Uterus (tissue), 2 donors: ENCODE results near the gene GALNT2.

Source experiments
- CTCF ChIP-seq, 4 experiments: fragments of 200-600 bp in 2 of 4; fragments of 450-650 bp in 2 of 4; sonication (generic) in 2 of 4; IDR thresholded peaks; one replicate each; pipeline ENCODE4 v1.5.1; 2016 to 2019; ENCODE audit warnings: antibody characterized with exemption in 4 of 4, mild to moderate bottlenecking in 2 of 4, moderate library complexity in 1 of 4
- POLR2A ChIP-seq, 2 donors: fragments of 450-650 bp; IDR thresholded peaks; one replicate each; pipeline ENCODE4 v1.6.1; 2016; ENCODE audit warnings: antibody characterized with exemption in 2 of 2, mild to moderate bottlenecking in 1 of 2, moderate library complexity in 1 of 2

DNA sequence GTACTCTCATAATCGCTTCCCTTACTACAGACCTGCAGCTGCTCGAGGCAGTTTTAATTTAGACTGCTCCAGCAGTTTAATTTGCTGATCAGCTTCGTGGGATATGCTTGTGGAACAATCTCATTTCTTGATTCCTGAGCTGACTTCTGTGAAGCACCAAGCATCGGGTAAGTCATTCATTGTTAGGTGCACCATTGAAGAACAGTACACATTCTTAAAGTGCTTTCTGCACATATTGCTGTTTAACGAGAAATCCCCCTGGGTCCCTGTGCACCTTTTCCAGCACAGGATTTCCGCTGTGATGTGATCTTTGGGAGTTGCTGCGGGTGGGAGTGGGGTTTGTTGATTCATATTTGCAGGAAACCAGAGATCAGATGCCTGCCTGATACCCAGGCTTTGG, 9.1 kb downstream of the GALNT2 start:
- TF ChIP-seq CTCF (IDR thresholded peaks at IDR 0.05), result no peak
- no peak for TF ChIP-seq POLR2A (IDR thresholded peaks at IDR 0.05)
